Heart left ventricle (tissue), 13 donors: ENCODE measurements around the gene RIC3.

Source experiments
- POLR2A ChIP-seq, 2 donors: fragments of 450-650 bp; IDR thresholded peaks; one replicate each; pipeline ENCODE4 v1.6.1; 2017; ENCODE audit warnings: antibody characterized with exemption in 2 of 2, mild to moderate bottlenecking in 2 of 2, moderate library complexity in 2 of 2
- TF ChIP-seq, protein P1 (sequence below), 12 donors: fragments of 200-600 bp; sonication (generic) in 4 of 12; IDR thresholded peaks; one replicate each; pipeline versions ENCODE4 v1.5.0 to v1.8.0; 2018 to 2022; ENCODE audit warnings: antibody characterized with exemption in 12 of 12, mild to moderate bottlenecking in 5 of 12
- donor health status: ischemic (EF 13 %, LVEDD 7.1; RV severe dilation, severe dysfunction).
- donor health status: DM: no; HTN: yes; CAD: no.
- donor health status: DM: no; HTN: no; CAD: no.
- donor health status: ischemic (EF 25% LVEDD 6.9; RV normal size, moderate dysfunction).
- donor health status: ischemic (EF 25% LVEDD 5.7; RV mildly dilated, moderate dysfunction).
- donor health status: ischemic (EF 35%, LVEDD 5.7; RV mildly dilated, moderate dysfunction).
- donor health status: nonischemic (EF 11% LVEDD 7.7; RV severe dilation, severe dysfunction).
- donor health status: DM: yes; HTN: yes; CAD: no.
- donor health status: PGD.
- donor health status: ischemic (EF 29% LVEDD 5.4; RV normal size, mild dysfunction).
- donor health status: nonischemic (EF 23%, LVEDD 6.1; RV moderate dilation, normal function).

DNA sequence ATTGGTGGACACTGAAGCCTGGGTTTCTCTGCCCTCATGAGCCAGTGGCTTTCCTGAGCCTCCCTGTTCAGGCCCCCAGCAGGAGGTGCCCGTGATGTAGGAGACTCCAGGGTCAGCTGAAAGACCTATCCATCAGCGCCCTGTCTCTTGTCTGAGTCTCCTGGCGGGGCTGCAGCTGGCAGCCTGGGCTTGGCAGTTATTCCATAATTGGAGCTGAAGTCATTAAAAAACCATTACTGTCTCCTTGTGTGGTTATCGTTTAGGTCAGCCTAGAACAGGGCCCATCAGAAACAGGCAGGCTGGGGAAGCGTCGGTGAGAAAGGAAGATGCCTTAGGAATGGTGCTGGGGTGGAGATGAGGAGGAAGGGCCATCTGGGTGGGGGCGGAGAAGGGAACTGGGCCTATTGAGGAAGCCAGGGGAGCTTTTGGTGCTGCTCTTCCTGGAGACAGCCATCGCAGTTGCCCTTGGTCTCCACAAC, 82.8 kb downstream of the RIC3 start:
- TF ChIP-seq, protein P1, sequence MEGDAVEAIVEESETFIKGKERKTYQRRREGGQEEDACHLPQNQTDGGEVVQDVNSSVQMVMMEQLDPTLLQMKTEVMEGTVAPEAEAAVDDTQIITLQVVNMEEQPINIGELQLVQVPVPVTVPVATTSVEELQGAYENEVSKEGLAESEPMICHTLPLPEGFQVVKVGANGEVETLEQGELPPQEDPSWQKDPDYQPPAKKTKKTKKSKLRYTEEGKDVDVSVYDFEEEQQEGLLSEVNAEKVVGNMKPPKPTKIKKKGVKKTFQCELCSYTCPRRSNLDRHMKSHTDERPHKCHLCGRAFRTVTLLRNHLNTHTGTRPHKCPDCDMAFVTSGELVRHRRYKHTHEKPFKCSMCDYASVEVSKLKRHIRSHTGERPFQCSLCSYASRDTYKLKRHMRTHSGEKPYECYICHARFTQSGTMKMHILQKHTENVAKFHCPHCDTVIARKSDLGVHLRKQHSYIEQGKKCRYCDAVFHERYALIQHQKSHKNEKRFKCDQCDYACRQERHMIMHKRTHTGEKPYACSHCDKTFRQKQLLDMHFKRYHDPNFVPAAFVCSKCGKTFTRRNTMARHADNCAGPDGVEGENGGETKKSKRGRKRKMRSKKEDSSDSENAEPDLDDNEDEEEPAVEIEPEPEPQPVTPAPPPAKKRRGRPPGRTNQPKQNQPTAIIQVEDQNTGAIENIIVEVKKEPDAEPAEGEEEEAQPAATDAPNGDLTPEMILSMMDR (IDR thresholded peaks at IDR 0.05), result no peak
- no peak for TF ChIP-seq POLR2A (IDR thresholded peaks at IDR 0.05)
